Keratinocyte (primary cell): ENCODE results near the gene TUBB4B. TPM values are rescaled to one million over a fixed set of nuclear protein-coding genes. Genes with fewer than 3 reads are reported as not detected.
"Not testable (repeated sequence)": the region's sequence is repeated elsewhere in the genome, so short reads cannot be mapped to it uniquely, and the experiment has no call there.

Source experiments
- DNase-seq: peaks from one replicate; pipeline ENCODE4 v3.0.0-alpha.2; 2011; ENCODE audit warnings: low read depth, missing footprints, low spot score
- FAIRE-seq: peaks from 2 replicates; lab custom pipeline; 2011; peaks lifted over from hg19 to GRCh38; lab: Jason Lieb, UNC
- H2AFZ ChIP-seq: 2 replicates; pipeline ENCODE4 v1.6.0; 2012; ENCODE audit warnings: low read length, control low read depth, inconsistent platforms; ENCODE audit not compliant: control insufficient read depth
- H3K27ac ChIP-seq: 2 replicates; pipeline ENCODE4 v1.5.1; 2011; ENCODE audit warnings: low read length; ENCODE audit not compliant: control insufficient read depth, insufficient read depth
- H3K27me3 ChIP-seq: 3 replicates; pipeline ENCODE4 v1.6.0; 2011; ENCODE audit warnings: low read length; ENCODE audit not compliant: control insufficient read depth, insufficient read depth; ENCODE audit errors: extremely low read depth
- H3K36me3 ChIP-seq, 2 experiments: 2 replicates in 1 of 2; 3 replicates in 1 of 2; pipeline ENCODE4 v1.5.1; 2011; ENCODE audit warnings: low read length in 2 of 2, mild to moderate bottlenecking in 1 of 2; ENCODE audit not compliant: control insufficient read depth in 2 of 2, insufficient read depth in 2 of 2; ENCODE audit errors: extremely low read depth in 1 of 2
- H3K4me1 ChIP-seq: 3 replicates; pipeline ENCODE4 v1.5.1; 2011; ENCODE audit warnings: low read length; ENCODE audit not compliant: control insufficient read depth, insufficient read depth; ENCODE audit errors: extremely low read depth
- H3K4me2 ChIP-seq: 3 replicates; pipeline ENCODE4 v1.6.0; 2011; ENCODE audit warnings: low read depth, low read length; ENCODE audit not compliant: control insufficient read depth, insufficient read depth; ENCODE audit errors: extremely low read depth
- H3K4me3 ChIP-seq, 3 experiments: fragments of 200-600 bp in 1 of 3; sonication (generic) in 1 of 3; 2 replicates in 2 of 3; 3 replicates in 1 of 3; pipeline ENCODE4 v1.5.1; 2011 to 2016; ENCODE audit warnings: low read length in 3 of 3, mild to moderate bottlenecking in 3 of 3, control low read depth in 2 of 3, inconsistent platforms in 1 of 3, low read depth in 1 of 3, mixed read lengths in 1 of 3, mixed run types in 1 of 3, moderate library complexity in 1 of 3; ENCODE audit not compliant: control insufficient read depth in 2 of 3, insufficient read depth in 2 of 3; ENCODE audit errors: extremely low read depth in 1 of 3
- H3K79me2 ChIP-seq: 2 replicates; pipeline ENCODE4 v1.6.0; 2012; ENCODE audit warnings: low read length; ENCODE audit not compliant: control insufficient read depth, insufficient read depth
- H3K9ac ChIP-seq: 3 replicates; pipeline ENCODE4 v1.6.0; 2011; ENCODE audit warnings: low read length; ENCODE audit not compliant: control insufficient read depth, insufficient read depth; ENCODE audit errors: extremely low read depth
- H3K9me1 ChIP-seq: 3 replicates; pipeline ENCODE4 v1.6.0; 2011; ENCODE audit warnings: low read length; ENCODE audit not compliant: control insufficient read depth, insufficient read depth; ENCODE audit errors: extremely low read depth
- H3K9me3 ChIP-seq: 2 replicates; pipeline ENCODE4 v1.5.1; 2012; ENCODE audit warnings: low read depth, low read length; ENCODE audit not compliant: control insufficient read depth
- H4K20me1 ChIP-seq: 3 replicates; pipeline ENCODE4 v1.6.0; 2011; ENCODE audit warnings: low read length; ENCODE audit not compliant: control insufficient read depth, insufficient read depth; ENCODE audit errors: extremely low read depth
- CTCF ChIP-seq, 3 experiments: IDR thresholded peaks in 1 of 3; conservative IDR thresholded peaks in 1 of 3; optimal IDR thresholded peaks in 1 of 3; 2 replicates in 2 of 3; 3 replicates in 1 of 3; pipeline versions ENCODE3 to v1.5.1; 2011; ENCODE audit warnings: low read length in 3 of 3, mild to moderate bottlenecking in 3 of 3, moderate library complexity in 2 of 3, control low read depth in 1 of 3, inconsistent platforms in 1 of 3; ENCODE audit not compliant: insufficient read depth in 2 of 3; ENCODE audit errors: extremely low read depth in 1 of 3
- EZH2 ChIP-seq: IDR thresholded peaks from one replicate; pipeline ENCODE4 v1.6.1; 2012; ENCODE audit warnings: inconsistent platforms, mild to moderate bottlenecking, low read length, moderate library complexity
- dilution Hi-C: fragments of 300-500 bp; cut with MboI; formaldehyde crosslinking; loops from one replicate; pipeline ENCODE4 v1.7.0; 2020; ENCODE audit warnings: low sequenced_read_pairs; ENCODE audit not compliant: extremely low pct_ligation_motif_present
- polyA plus RNA-seq, 5 experiments: library from polyadenylated mRNA; depleted of rRNA in 3 of 5; stranded (reverse) in 3 of 5; stranded (forward) in 1 of 5; unstranded in 1 of 5; fragments of >200 nt; gene quantifications; 1 replicate in 1 of 5; 2 replicates in 3 of 5; 3 replicates in 1 of 5; pipeline versions ENCODE4 v1.2.1 to v1.2.3, GENCODE V29; 2011 to 2012; ENCODE audit warnings: missing spikeins in 2 of 5, low read depth in 1 of 5, low replicate concordance in 1 of 5

Gene TUBB4B
- polyA plus RNA-seq, 1 donor (not counting 4 experiments of a cell fraction or from before 2014, with no cell fraction given) = 440 TPM

- DNase-seq, H3K4me1 ChIP-seq, H3K4me3 ChIP-seq, FAIRE-seq, H3K79me2 ChIP-seq, H3K9me1 ChIP-seq, H3K9ac ChIP-seq, H3K9me3 ChIP-seq, H3K27me3 ChIP-seq, H2AFZ ChIP-seq, H3K4me2 ChIP-seq, H3K27ac ChIP-seq, dilution Hi-C loops, H4K20me1 ChIP-seq: not testable (repeated sequence)
- peak in 1 of 3 experiments; percentile 37 for TF ChIP-seq CTCF (optimal IDR thresholded peaks at IDR 0.05 in 1 of 3, IDR thresholded peaks at IDR 0.05 in 1 of 3, conservative IDR thresholded peaks at IDR 0.05 in 1 of 3; ENCODE audit: extremely low read depth in 1 of 3, insufficient read depth in 2 of 3, low read length in 3 of 3)
- peaks cover 23 to 32% of the 10 kb centered on the region in 2 experiments for H3K36me3 ChIP-seq
Measured at GRCh38 chr9:137262173-137262908, 21.3 kb downstream of the TUBB4B start.

- Histone ChIP-seq H3K4me2 (no peak overlapping the region), H3K4me3 (no peak overlapping the region), H3K79me2 (peaks cover 8% of the 10 kb centered on the region), H3K36me3 (peaks cover 23 to 34% of the 10 kb centered on the region in 2 experiments), H3K4me1 (no peaks in the 10 kb centered on the region), H3K9me3 (no peaks in the 10 kb centered on the region), H4K20me1 (no peaks in the 10 kb centered on the region), H3K27me3 (no peaks in the 10 kb centered on the region), H3K9ac (no peak overlapping the region), H3K27ac (no peak overlapping the region), H2AFZ (no peak overlapping the region), H3K9me1 (no peaks in the 10 kb centered on the region)
- FAIRE-seq = no peak
- dilution Hi-C loops = no loop called here
- no peak for DNase-seq
- TF ChIP-seq EZH2 (no peak), CTCF (optimal IDR thresholded peaks at IDR 0.05 in 1 of 3, IDR thresholded peaks at IDR 0.05 in 1 of 3, conservative IDR thresholded peaks at IDR 0.05 in 1 of 3; ENCODE audit: extremely low read depth in 1 of 3, insufficient read depth in 2 of 3, low read length in 3 of 3) (no peak)
Measured at GRCh38 chr9:137262909-137263285, 21.8 kb downstream of the TUBB4B start.
